NCI-H69 (cell line): Measurements from ENCODE around the gene SRRM5.
"Not testable (repeated sequence)": the region's sequence is repeated elsewhere in the genome, so short reads cannot be mapped to it uniquely, and the experiment has no call there.

ENCODE experiments used
- DNase-seq: peaks from one replicate; lab custom pipeline; 2025; lab: John Stamatoyannopoulos, UW

The SRRM5 gene

GRCh38 chr19:43616306-43616705 lies 4.4 kb downstream of the SRRM5 start:
- DNase-seq = no peak

DNA sequence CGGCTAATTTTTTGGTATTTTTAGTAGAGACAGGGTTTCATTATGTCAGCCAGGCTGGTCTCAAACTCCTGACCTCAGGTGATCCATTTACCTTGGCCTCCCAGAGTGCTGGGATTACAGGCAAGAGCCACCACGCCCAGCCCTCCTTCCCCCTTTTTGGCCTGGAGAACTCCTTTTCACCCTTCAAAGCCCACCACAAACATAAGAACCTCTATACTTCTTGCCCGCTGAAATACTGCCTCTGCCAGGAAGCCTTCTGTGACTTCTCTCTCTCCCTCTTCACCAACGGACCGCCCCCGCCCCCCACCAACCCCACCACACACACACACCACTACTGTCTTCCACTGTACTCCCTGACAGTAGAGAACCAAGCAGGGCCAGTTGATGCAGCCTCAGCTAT lies 5.1 kb downstream of the SRRM5 start:
- DNase-seq = no peak

- DNase-seq = peak; percentile 87
These were observed 7.0 kb downstream of the SRRM5 start for GRCh38 chr19:43618921-43619261.

DNA sequence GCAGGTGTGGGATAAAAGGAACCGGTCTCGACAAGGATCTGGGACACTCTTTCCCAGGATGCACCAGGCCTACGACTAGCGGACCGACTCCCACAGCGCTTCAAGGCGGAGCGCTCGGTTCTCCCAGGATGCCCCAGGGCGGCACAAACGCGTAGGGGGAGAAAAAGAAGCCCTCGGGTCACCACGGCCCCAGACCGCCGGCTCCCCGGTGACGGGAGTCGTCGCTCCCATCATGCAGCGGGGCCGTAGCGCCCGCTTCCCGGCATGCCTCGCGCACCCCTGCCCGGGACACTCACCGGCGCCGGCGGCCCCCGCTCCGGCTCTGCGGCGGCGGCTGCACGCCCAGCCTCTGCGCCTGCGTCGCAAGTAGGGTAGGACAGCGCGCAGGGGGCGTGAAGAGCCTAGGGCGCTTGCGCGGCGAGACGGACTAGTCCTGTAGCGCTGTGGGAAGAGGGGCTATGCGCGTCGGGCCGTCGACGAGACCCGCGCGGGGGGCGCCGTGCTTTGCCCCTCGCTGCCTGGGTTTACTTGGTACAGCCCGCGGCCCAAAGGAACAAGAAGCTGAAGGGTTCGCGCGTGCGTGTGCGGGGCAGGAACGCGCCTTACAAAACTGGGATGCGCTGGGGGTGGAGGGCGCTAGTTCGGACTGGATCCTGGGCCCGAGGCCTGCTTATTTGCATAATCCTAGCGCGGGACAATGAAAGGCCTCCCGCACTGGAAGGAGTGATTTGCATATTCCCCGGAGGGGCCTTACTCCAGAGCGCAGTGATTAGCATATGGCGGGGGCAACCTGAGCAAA lies 7.6 kb downstream of the SRRM5 start, which contains the start of gene ZNF428:
ZNF428 (minus strand) TSS at position 368 of the 799 bp plus-strand sequence. CDS start 5,325 bp downstream, outside the sequence.
- peak; percentile 96 for DNase-seq

GRCh38 chr19:43620061-43621001 lies 8.4 kb downstream of the SRRM5 start:
- no peak for DNase-seq

DNA sequence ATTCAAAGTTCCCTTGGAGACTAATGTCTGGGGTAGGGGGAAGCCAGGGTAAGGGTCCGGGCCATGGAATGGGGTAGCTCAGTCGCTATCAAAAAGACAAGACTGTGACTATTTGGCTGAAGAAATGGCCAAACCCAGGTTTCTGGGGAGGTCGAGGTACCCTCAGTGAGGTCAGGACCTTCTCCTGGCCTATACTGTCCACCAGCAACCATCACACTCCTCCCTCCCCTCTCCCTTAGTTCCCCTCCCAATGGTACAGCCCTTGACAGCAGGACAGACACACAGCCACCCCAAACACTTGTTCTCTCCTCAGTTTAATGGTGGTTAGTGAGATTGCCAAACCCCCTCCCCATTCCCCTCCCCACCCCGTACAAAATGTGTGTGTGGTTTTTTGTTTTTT lies 10.2 kb downstream of the SRRM5 start:
- no peak for DNase-seq

DNA sequence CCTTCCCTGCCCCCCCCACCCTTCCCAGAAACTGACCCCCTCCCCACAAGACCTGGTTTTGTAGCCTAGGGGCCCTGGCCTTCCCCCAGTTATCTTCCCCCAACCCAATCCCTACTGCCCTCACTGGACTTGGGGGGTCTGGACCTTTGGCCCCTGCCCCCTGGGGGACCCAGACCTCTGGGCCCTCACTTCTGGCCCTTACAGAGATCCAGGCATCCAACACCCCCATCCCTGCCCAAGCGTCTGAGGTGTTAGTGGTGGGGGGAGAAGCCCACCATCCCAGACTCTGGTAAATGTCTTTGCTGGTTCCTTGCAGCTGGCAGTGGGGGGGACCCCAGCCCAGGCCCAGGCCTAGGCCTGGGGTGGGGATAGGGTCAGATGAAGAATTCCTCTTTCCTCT lies 11.1 kb downstream of the SRRM5 start:
- no peak for DNase-seq

DNA sequence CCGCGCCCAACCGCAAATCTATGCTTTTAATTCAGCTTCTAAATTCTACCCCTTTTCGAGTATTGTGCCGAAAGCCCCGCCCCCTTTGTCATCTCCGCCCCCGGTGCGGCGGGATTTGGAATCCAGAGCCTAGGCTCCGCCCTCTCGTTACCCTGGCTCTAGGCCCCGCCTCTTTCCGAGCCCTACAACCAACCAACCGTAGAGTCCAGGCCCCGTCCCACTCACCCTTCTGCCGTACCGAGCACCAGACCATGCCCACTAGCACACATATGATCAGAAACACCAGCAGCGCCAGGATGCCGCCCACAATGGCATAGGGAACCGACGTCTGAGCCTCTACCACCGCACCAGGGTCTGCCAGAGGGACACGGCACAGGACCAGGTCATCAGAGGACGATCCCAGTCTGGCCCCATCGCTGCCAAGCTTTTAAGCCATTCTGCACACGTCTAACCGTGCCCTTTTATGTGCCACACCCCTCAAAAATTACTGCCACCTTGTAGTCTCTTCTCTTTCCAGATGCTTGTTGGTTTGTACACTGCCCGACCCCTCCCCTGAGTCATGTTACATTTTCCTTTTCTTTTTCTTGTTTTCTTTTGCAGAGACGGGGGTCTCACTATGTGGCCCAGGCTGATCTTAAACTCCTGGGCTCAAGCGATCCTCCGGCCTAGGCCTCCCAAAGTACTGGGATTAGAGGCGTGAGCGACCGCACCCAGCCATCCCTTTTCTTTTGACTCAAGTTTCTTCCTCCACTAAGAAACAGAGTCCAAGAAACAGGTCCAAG lies 12.2 kb downstream of the SRRM5 start:
- DNase-seq = no peak

DNA sequence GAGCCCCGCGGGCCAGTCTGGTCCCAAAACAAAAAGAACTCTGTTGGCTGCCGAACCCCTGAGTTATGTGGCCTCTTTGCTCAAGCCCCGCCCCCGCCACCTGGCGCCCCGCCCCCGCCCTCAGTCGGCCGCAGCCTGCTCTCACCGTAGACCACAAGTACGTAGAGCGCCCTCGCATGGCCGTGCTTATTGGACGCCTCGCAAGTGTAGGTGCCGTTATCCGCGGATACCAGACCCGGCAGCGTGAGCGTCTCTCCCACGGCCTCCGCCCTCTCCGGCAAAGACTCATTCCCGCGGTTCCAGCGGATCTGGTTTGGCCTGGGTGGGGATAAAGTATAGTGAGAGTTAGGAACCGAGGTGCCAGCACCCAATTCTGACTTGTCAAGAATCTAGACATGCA lies 13.0 kb downstream of the SRRM5 start:
- DNase-seq = no peak

- DNase-seq = no peak
These were observed 14.2 kb downstream of the SRRM5 start for GRCh38 chr19:43625918-43626579.

DNA sequence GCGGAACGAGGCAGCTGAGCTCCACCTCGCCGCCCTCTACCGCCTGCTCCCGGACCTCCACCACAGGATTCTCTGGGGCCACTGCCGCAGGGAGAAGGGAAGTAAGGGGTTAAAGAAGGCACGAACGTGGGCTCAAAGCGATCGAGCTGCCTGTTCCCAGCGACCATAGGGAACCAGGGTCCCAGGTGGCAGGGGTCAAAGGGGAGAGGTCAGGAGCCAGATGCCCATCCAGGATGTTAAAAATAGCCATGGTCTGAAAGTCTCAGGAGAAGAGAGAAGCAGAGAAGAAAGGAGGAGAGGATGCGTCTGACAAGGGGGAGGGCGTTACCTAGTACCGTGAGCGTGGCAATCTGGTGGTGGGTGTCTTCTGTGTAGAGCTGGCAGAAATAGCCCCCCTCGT lies 14.9 kb downstream of the SRRM5 start:
- DNase-seq = no peak

- no peak for DNase-seq
These were observed 16.9 kb downstream of the SRRM5 start for GRCh38 chr19:43628646-43629326.

- no peak for DNase-seq
These were observed 19.6 kb downstream of the SRRM5 start for GRCh38 chr19:43631491-43631890.

GRCh38 chr19:43633520-43633919 lies 21.6 kb downstream of the SRRM5 start:
- no peak for DNase-seq

GRCh38 chr19:43634068-43634467 lies 22.2 kb downstream of the SRRM5 start:
- no peak for DNase-seq

- no peak for DNase-seq
These were observed 22.6 kb downstream of the SRRM5 start for GRCh38 chr19:43634506-43634871.

DNA sequence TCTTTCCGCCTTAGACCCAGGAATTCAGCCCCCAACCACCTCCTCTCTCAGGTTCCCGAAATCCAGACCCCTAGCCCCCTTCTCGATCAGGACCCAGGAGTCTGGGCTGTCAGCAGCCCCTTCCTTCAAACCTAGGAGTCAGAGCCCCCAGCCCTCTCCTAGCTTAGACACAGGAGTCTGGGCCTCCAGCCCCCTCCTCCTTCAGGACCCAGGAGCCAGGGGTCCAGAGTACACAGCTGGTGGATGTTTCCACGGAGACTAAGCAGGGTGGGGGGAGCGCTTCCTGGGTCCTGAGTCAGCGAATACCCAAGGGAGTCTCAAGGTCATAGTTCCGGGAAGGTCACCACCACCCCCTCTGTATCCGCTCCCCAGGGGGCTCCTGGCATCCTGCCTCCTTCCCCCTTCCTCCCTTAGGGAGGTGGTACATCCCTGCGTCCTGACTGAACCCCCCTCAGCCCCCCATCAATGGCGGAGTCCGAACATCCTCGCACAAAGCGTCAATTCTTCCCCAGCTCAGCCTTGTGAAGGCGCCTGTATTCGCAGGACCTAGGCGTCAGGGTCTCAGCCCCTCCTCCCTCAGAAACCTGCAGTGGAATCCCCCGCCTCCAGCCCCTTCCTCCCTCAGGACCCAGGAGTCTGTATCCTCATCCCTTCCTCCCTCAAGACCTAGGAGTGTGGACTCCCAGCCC lies 23.1 kb downstream of the SRRM5 start:
- DNase-seq = peak; percentile 20

GRCh38 chr19:43635561-43635940 lies 23.7 kb downstream of the SRRM5 start:
- not testable (repeated sequence) for DNase-seq

GRCh38 chr19:43636121-43636683 lies 24.3 kb downstream of the SRRM5 start:
- no peak for DNase-seq
